HG03378 (cell line): ENCODE results near the gene TMEM8B.

Source experiments
- ATAC-seq: cut with Tn5 transposase; IDR thresholded peaks from one replicate; pipeline ENCODE4 v1.9.1; 2021; ENCODE audit warnings: mild to moderate bottlenecking, moderate library complexity; ENCODE audit not compliant: unreplicated experiment

Gene TMEM8B

GRCh38 chr9:35829084-35829763 lies at the start of gene TMEM8B:
Gene TMEM8B, plus strand, starts transcription at chr9:35829228. Its CDS starts 220 bp downstream, at chr9:35829448.
- peak; percentile 40 for ATAC-seq

- ATAC-seq: no peak
Observed at GRCh38 chr9:35781066-35781465, 48.0 kb upstream of the TMEM8B start.

GRCh38 chr9:35783418-35783817 lies 45.6 kb upstream of the TMEM8B start:
- ATAC-seq: no peak

- ATAC-seq: no peak
Observed at GRCh38 chr9:35789541-35789940, 39.5 kb upstream of the TMEM8B start.

- ATAC-seq: no peak
Observed at GRCh38 chr9:35790025-35790384, 39.0 kb upstream of the TMEM8B start.

GRCh38 chr9:35790385-35791296 lies 38.4 kb upstream of the TMEM8B start:
- ATAC-seq: peak; percentile 56

- ATAC-seq: no peak
Observed at GRCh38 chr9:35791297-35791921, 37.6 kb upstream of the TMEM8B start, which contains the start of gene NPR2. Gene NPR2, plus strand, starts transcription at chr9:35791591. Its CDS starts 818 bp downstream, at chr9:35792409.

GRCh38 chr9:35792024-35792813 lies 36.8 kb upstream of the TMEM8B start:
- no peak for ATAC-seq

- ATAC-seq: no peak
Observed at GRCh38 chr9:35792826-35793225, 36.2 kb upstream of the TMEM8B start.

GRCh38 chr9:35793461-35793860 lies 35.6 kb upstream of the TMEM8B start:
- ATAC-seq: no peak

GRCh38 chr9:35795695-35796094 lies 33.3 kb upstream of the TMEM8B start:
- ATAC-seq: no peak

- ATAC-seq: no peak
Observed at GRCh38 chr9:35797311-35798109, 31.5 kb upstream of the TMEM8B start.

GRCh38 chr9:35798658-35799374 lies 30.2 kb upstream of the TMEM8B start:
- peak; percentile 70 for ATAC-seq

- ATAC-seq: no peak
Observed at GRCh38 chr9:35800530-35800929, 28.5 kb upstream of the TMEM8B start.

- ATAC-seq: no peak
Observed at GRCh38 chr9:35801328-35802128, 27.5 kb upstream of the TMEM8B start.

- no peak for ATAC-seq
Observed at GRCh38 chr9:35806101-35806500, 22.9 kb upstream of the TMEM8B start.

GRCh38 chr9:35808433-35808832 lies 20.6 kb upstream of the TMEM8B start:
- no peak for ATAC-seq

- ATAC-seq: no peak
Observed at GRCh38 chr9:35810122-35810521, 18.9 kb upstream of the TMEM8B start.
